CD4-positive, alpha-beta T cell treated with Interleukin-21 for 1 hour (primary cell): ENCODE results near the gene MEOX1.
"Not testable (repeated sequence)": the region's sequence is repeated elsewhere in the genome, so short reads cannot be mapped to it uniquely, and the experiment has no call there.

Experiments used
- DNase-seq: peaks from one replicate; pipeline ENCODE4 v3.0.0-alpha.2; 2020

Gene MEOX1

DNA sequence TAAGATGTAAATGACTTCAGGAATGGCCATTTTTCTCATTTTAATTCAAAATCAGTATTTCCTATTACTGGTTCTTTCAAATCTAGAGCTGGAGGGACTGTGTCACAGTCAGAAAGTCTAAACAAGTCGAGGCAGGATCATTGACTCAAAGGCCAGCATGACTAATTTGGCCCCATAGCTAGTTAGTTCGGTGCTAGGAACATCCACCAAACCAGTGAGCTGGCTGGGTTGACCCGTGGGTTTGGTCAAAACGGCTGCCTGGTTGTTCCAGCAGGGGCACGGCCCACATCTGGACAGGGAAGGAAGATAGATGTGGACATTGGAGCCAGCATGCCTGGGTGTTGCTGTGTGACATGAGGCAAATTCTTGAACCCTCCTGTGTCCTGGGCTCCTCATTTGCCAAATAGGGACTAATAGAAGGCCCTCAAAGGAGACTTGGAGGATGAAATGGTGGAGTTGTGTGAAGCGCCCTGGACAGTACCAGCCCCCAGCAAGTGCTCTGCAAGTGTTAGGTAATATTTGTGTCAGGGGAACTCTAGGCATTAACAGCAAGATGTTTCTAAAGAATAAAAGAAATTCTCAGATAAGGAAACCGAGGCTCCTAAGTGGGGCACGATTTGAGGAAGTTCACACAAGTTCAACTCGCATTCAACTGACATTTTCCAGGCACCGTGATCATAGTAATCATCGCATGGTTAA lies 46.2 kb downstream of the MEOX1 start:
- DNase-seq = no peak

GRCh38 chr17:43614561-43614960 lies 47.2 kb downstream of the MEOX1 start:
- no peak for DNase-seq

DNA sequence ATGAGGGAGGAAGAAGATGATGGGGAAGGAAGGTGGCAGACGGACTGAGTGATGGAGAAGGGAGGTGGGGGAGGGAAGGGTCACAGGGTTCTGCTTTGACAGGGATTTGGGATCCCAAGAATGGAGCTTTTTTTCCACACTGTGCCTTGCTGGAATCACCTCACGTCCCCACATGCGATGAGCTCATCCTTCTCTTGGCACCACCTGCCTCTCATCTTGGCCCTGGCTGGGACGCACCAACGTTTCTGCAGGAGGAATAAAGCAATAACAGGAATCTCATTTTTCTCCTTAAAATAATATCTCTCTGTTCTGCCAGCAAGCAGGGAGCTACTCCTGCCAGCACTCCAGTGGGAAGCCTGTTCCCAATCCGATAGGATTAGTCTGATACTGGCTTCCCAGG lies 47.8 kb downstream of the MEOX1 start:
- DNase-seq = no peak

GRCh38 chr17:43612515-43612914 lies 49.2 kb downstream of the MEOX1 start:
- no peak for DNase-seq

- no peak for DNase-seq
Observed at GRCh38 chr17:43611230-43611969, 50.3 kb downstream of the MEOX1 start.

DNA sequence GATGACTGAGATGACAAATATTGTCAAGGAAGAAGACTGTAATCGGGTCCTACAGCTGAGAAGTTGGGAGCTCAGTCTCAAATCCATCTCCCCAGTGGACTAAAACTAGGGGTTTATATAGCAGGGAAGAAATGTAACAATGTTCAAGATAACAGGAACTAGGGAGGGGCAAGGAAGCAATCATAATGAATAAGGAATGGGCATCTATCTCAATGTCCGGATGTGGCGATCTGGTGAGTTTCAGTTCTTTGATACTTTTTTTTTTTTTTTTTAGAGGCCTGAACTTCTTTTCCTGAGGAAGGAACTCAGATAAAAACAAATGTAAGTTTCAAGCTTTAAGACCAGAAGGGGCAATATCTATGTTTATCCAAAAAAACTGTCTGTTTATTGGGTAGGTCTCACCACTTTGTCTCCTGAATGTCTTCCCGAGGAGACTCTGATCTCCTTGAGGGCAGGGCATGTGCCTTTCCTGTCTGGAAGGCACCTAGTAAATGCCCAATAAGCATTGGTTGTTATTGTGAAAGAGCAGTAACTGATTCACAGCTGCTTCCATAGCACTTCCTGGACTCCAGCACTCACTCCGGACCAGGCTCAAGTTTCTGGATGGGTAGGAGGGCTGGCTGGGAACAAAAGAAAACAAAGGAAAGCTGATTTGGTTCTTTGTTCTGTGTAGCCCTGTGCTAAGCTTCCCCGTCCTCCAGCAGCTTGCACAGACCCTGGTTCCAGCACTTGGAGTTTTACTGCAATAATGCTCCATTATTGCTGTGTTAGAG lies 51.9 kb downstream of the MEOX1 start:
- no peak for DNase-seq

GRCh38 chr17:43608313-43608712 lies 53.4 kb downstream of the MEOX1 start:
- DNase-seq = no peak

DNA sequence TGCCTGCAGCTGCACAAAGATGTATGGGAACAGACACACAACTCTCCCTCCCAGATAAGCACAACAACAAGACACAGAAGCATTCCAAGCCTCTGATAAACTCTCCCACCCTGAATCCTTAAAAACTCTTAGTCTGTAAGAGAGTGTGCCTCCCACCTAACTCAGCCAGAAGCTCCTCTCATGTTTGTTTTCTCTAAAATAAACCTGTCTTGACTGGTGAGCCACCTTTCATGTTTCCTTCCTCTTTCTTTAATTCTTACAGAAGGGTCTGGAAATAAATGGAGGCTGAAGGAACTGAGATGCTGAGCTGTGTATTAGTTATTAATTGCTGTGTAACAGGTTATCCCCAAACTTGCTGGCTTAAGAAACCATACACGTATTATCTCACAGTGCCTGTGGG lies 57.2 kb downstream of the MEOX1 start:
- DNase-seq = no peak

DNA sequence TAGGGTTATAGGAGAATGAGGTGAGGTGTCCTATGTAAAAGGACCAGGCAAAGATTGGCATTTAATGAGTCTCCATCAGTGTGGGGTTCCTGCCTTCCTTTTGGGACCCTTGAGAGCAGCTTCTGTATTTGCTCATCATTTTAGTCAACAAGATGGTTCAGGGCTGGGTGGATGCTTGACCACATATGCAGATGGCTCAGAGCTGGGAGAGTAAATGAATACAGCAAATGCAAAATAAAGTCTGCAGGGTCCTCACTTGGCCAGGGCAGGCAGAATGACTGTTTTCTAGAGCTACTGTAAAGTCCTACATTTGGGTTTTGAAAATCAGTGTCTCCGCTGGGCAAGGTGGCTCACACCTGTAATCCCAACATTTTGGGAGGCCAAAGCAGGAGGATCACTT lies 58.4 kb downstream of the MEOX1 start:
- DNase-seq = no peak

DNA sequence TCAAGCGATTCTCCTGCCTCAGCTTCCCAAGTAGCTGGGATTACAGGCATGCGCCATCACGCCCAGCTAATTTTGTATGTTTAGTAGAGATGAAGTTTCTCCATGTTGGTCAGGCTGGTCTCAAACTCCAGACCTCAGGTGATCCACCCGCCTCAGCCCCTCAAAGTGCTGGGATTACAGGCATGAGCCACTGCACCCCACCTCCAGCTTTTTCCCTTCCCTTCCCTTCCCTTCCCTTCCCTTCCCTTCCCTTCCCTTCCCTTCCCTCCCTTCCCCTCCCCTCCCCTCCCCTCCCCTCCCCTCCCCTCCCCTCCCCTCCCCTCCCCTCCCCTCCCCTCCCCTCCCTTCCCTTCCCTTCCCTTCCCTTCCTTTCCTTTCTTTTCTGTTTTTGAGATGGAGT lies 59.2 kb downstream of the MEOX1 start:
- DNase-seq = not testable (repeated sequence)

DNA sequence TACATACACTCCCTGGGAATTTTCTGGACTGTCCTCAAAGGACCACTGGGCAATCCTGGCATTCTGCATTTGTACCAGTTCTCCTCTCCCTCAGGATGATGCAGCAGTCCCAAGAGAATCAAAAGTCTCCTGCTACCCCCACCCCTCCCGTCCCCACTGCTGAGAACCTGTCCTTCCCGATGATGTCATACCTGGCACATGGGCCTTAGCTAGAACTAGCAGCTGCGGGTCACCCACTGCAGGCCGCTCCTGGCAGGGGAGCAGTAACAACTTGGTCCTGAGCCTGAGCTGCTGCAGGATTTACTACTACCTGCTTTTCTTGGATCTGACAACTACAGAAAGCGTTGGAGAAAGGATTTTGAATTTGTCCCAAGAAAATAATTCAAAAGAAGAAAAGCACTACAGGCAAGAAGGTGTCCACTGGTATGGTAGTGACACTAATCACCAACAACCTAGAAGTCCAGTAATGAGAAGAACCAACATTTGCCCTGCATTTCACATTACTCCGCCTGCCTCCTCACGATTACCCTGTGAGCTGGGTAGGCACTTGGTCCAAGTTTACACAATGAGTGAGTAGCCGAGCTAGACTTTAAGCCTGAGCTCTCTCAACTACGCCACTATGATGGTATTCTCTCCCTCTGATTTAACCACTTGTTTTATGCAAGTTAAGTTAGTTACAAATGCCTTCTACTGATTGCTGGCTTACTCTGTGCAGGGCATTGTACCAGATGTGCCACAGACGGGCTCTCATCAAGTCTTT lies 60.3 kb downstream of the MEOX1 start:
- DNase-seq = no peak

- no peak for DNase-seq
Observed at GRCh38 chr17:43599835-43600234, 61.9 kb downstream of the MEOX1 start.

DNA sequence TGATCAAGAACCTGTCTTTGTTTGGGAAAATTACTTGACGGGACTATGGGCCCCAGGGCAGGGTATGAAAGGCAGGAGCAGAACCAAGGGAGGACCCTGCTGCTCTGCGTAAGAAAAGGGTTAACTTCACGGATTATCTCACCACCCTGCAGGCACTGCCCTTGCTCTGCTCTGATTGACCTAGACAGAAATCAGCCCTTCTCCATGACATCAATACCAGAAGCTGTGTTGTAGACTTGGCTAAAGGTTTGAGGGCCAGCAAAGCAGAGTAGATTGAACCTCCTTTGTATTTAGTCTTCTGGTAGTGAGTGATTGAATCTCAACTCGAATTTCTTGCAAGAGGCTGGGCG lies 62.7 kb downstream of the MEOX1 start:
- no peak for DNase-seq

DNA sequence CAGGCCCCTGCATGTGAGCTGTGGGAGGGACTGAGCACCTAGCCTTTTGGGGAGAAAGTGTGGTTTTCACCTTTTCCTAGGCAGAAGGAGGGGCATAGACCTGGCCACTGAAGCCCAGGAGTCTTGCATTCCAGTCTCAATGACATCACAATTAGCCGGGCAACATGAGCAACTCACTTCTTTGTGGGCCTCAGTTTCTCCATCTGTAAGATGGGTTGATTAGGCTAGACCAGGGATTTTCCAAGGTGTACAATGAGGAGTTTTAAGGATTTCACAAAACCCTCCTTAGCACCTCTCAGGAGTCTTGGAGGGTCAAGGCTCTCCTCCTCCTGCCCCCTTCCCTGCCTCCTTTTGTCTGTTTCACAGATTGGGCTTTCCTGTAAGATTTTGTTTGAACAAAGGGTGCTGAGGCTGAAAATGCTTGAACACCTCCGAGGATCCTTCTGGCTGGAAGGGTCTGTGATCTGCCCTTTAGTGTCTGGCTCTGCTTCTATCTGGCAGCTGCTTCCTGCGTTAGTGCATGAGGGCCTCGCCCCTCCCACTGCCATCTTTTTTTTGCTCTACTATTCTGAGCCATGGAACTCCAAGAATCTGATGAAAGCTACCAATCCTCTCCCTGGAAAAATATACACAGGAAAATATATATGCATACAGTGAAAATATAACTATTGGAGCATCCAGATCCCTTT lies 63.2 kb downstream of the MEOX1 start:
- DNase-seq = no peak

DNA sequence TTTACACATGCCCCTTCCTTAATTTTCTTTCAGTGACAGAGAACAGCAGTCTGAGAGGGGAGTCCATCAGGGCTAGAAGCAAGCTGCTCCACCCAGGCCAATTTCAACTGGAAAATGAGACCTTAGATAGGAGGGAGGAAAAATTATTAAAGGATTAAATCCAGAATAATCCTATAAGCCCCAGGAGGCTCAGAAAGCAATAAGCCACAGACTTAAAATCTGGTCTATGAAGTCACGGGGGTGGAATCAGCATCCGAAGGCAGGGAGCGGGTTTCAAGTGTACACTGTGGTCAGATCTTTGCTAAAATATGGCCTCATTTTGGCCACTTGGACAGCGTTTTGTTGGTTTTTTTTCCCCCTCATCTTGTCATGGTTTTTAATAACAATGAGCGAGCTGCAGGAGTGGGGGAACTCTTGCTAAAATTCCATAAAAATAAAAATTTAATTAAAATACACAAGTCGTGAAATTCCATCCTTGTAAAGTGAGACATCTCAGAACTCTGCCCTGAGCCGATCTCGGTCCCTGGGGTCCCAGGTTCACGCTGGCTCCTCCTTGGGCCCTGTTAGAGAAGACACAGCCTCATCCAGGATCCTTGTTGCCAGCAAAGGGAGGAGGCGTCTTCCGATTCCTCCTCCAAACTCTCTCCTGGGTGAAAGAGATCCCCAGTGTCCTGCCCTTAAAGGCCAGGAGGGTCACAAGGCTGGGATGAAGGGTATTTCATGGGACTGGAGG lies 63.9 kb downstream of the MEOX1 start:
- no peak for DNase-seq

DNA sequence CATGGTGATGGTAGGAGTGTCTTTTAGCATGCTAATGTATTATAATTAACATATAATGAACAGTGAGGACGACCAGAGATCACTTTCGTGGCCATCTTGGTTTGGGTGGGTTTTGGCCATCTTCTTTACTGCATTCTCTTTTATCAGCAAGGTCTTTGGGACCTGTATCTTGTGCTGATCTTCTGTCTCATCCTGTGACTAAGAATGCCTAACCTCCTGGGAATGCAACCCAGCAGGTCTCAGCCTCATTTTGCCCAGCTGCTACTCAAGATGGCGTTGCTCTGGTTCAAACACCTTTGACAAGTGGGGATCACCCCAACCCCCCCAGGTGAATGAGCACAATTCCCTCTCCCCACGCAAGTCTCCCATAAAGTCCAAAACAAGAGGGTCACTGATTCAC lies 66.3 kb downstream of the MEOX1 start:
- DNase-seq = no peak

GRCh38 chr17:43591779-43592562 lies 69.8 kb downstream of the MEOX1 start:
- DNase-seq = no peak

DNA sequence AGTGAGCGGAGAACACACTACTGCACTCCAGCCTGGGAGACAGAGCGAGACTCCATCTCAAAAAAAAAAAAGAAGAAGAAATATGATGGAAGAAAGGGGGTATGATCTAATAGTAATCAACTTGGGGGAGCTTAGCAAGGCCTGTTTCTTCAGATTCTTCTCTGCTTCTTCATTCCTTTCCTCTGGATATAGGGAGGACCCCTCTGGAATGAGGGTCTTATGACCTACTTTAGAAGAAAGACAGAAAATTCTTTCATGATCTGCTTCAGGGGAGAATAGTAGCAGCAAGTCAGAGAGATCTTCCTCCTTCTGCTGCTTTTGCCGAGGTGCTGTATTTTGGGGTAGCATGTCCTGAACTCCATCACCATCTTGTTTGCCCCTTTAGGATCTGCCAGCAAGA lies 70.7 kb downstream of the MEOX1 start:
- no peak for DNase-seq
